ENCODE results near the gene TRMO.
A peak's percentile ranks its signal among the peaks of the same experiment; 100 is the strongest.

The TRMO gene

DNA sequence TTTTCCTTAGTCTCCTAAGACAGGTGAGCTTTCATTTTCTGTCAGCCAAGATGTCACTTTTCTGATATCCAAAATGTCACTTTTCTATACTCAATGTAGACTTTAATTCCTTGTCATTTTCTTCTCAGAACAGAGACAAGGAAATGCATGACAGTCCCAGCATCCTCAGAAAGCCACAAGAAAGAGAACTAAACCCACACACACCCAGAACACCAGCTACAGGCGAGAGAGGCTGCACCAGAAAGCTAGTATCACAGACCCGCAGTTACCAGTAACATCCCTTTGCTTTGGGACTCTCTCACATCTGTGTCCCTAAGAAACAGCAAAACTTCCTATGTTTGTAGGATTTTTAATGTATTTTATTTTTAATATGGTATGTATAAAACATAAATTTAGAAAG, 17.1 kb downstream of the TRMO start:
- TF ChIP-seq, protein P1, sequence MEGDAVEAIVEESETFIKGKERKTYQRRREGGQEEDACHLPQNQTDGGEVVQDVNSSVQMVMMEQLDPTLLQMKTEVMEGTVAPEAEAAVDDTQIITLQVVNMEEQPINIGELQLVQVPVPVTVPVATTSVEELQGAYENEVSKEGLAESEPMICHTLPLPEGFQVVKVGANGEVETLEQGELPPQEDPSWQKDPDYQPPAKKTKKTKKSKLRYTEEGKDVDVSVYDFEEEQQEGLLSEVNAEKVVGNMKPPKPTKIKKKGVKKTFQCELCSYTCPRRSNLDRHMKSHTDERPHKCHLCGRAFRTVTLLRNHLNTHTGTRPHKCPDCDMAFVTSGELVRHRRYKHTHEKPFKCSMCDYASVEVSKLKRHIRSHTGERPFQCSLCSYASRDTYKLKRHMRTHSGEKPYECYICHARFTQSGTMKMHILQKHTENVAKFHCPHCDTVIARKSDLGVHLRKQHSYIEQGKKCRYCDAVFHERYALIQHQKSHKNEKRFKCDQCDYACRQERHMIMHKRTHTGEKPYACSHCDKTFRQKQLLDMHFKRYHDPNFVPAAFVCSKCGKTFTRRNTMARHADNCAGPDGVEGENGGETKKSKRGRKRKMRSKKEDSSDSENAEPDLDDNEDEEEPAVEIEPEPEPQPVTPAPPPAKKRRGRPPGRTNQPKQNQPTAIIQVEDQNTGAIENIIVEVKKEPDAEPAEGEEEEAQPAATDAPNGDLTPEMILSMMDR (IDR thresholded peaks at IDR 0.05): no peak

DNA sequence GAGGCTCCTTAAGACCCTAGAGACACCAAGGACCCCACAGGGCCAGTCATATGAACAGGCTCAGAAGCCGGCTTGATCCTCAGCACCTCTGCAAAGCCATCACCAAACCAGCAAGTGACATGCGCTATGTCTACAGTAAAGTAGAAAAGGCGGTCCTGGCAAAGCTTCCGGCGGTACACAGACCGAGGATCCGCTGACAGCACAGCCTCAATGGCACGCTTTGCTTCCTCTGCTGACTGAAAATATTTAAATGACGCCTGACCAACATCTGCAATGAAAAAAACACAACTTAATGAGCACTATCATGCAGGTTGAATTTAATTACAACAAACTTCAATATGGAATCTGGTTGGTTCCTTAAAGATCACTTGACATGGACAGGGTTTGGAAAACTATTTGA, 17.6 kb downstream of the TRMO start:
- TF ChIP-seq, protein P1 (IDR thresholded peaks at IDR 0.05): no peak

DNA sequence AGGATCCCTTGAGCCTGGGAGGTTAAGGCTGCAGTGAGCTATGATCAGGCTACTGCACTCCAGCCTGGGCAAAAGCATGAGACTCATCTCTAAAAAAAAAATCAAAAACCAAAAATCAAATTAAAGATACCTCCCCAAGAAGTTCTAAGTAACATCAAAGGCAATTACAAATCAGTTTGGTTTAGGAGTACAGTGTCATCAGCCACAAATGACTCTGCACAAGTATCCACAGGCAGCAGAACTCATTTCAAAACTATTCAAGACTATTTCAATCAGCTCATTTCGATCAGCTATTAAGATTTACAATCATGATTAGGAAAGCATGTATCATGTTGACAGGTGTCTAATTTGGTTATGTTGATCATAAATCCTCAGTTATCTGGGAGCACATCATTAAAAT, 19.1 kb downstream of the TRMO start:
- TF ChIP-seq, protein P1 (IDR thresholded peaks at IDR 0.05): no peak

DNA sequence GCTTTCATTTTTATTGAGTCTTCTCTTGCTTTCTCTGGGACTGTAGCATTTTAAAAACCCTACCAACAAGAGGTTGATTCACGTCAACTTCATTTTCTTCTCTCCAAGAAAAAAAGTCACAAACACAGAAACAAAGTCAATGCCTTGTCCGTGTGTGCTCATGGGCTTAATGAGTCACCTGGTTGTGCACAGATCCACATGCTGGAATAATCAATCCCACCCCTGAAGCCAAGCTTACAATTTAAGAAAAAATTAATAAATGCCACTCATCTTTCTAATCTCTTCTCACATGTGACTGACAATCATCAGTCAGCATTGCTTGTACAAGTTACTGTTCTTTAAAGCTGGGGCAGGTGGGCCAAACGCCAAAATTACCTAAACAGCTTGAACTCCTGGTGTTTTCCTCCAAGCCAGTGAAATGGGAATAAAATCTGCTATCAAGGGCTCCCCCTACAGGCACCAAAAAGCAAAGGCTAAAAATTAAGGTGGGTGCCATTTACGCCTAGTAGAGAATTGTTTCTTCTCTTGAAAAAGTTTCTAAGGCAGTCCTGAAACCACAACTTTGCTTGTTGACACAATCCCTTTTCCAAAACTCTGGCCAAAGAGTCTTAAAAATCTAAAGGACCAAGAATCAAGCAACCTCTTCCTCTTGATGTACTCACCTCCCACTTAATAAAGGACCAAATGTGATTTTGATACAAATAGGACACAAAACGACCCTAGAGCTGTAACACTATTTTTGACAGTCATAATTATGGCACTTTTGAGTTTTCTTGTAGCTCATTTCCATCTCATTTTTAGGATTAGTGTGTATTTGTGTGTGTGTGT, 21.3 kb downstream of the TRMO start:
- TF ChIP-seq, protein P1 (IDR thresholded peaks at IDR 0.05): peak; percentile 85

DNA sequence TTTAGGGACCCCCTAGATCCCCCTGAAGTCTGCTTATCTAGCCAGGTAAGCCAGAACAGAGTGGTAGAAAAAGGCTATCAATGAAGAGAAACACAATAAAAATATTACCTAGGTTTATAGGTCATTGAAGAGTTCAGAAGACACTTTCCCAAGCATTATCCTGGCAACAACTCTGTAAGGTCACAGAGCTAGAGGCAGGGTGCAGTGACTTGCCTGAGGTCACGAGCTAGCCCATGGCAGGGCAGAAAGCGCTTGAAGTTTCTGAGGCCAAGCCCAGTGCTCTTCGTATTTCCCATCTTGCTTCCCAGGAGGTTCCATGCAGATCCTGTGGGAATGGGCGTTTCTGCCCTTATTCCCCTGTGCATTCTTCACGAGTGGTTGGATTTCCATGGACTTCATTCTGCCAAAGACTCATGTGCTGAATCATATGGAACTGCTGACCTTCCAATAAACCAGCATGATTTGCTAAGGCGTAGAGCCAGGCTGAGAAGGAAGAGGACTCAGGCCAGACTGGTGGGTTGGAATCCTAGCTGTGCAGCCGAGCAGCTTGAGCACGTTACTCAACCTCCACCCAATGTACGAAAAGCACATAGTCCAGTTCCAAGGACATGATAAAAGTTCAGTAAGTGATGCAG, 22.1 kb downstream of the TRMO start:
- TF ChIP-seq, protein P1 (IDR thresholded peaks at IDR 0.05): no peak

DNA sequence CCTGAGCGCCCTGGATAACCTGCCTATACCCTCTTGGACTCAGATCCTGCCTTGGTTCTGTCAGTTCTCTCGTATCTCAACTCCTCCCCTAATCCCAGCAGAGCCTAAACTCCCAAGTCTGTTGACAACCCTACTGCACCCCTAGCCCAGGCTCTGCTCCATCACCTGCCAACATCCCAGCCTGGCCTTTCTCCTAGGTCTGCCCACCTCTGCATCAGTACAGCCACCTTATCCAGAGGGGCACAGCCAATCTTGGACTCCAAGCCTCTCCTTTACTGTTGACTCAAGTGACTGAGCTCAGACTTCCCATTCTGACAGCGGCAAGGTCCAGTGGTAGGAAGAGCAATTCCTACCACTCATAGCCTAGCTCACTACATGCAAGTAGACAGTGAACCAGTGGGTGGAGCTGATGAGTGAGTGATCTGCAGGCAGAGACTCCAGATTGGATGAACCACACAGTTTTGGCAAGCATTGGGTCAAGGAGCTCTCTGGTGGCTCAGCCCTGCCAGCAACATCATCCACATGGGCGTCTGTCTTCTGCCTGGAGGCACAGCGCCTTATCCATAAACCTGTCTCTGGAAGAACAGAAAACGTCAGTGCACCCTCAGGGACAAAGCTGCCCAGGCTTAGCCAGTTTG, 26.5 kb downstream of the TRMO start:
- TF ChIP-seq, protein P1 (IDR thresholded peaks at IDR 0.05): no peak

DNA sequence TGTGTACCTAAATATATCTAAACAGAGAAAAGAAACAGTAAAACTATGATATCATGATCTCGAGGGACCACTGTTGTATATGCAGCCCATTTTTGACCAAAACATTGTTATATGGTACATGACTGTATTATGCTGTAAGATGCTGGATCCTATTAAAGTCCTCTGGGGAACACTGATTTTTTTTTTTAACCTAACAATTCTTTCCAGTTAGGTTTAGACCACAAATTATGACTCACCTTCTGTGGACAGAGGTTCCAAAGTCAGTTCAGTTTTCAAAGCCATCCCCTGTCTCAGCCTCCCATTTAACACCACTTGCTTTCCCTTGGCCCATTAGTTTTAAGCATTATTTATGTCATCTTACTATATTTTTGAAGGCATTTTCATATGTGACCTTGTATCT, 27.1 kb downstream of the TRMO start:
- TF ChIP-seq, protein P1 (IDR thresholded peaks at IDR 0.05): no peak
